NCI-H774 (cell line): ENCODE measurements around the gene SUN5.

ENCODE experiments used
- DNase-seq: peaks from one replicate; lab custom pipeline; 2025; lab: John Stamatoyannopoulos, UW

Gene SUN5

GRCh38 chr20:32993496-32994050 is 10.7 kb downstream of the SUN5 start:
- DNase-seq, result no peak

GRCh38 chr20:32991792-32992641 is 12.2 kb downstream of the SUN5 start:
- no peak for DNase-seq

GRCh38 chr20:32991383-32991782 is 12.8 kb downstream of the SUN5 start:
- no peak for DNase-seq

- no peak for DNase-seq
Measured at GRCh38 chr20:32990426-32990825, 13.8 kb downstream of the SUN5 start.

GRCh38 chr20:32989507-32990283 is 14.5 kb downstream of the SUN5 start:
- DNase-seq, result no peak

- no peak for DNase-seq
Measured at GRCh38 chr20:32988008-32988407, 16.2 kb downstream of the SUN5 start.

- no peak for DNase-seq
Measured at GRCh38 chr20:32987044-32987825, 17.0 kb downstream of the SUN5 start.

GRCh38 chr20:32986331-32986966 is 17.8 kb downstream of the SUN5 start:
- DNase-seq, result no peak

- DNase-seq, result no peak
Measured at GRCh38 chr20:32985596-32985995, 18.6 kb downstream of the SUN5 start.

- DNase-seq, result no peak
Measured at GRCh38 chr20:32984631-32985354, 19.4 kb downstream of the SUN5 start.

- DNase-seq, result no peak
Measured at GRCh38 chr20:32984196-32984595, 20.0 kb downstream of the SUN5 start.

- no peak for DNase-seq
Measured at GRCh38 chr20:32983459-32984112, 20.6 kb downstream of the SUN5 start.

- no peak for DNase-seq
Measured at GRCh38 chr20:32982617-32983458, 21.4 kb downstream of the SUN5 start.

GRCh38 chr20:32980990-32981389 is 23.2 kb downstream of the SUN5 start:
- DNase-seq, result no peak

GRCh38 chr20:32980131-32980941 is 23.9 kb downstream of the SUN5 start:
- DNase-seq, result no peak

GRCh38 chr20:32979201-32979998 is 24.8 kb downstream of the SUN5 start:
- DNase-seq, result no peak

- no peak for DNase-seq
Measured at GRCh38 chr20:32978009-32978335, 26.3 kb downstream of the SUN5 start.
